ENCODE measurements around the gene DCXR.

The DCXR gene

DNA sequence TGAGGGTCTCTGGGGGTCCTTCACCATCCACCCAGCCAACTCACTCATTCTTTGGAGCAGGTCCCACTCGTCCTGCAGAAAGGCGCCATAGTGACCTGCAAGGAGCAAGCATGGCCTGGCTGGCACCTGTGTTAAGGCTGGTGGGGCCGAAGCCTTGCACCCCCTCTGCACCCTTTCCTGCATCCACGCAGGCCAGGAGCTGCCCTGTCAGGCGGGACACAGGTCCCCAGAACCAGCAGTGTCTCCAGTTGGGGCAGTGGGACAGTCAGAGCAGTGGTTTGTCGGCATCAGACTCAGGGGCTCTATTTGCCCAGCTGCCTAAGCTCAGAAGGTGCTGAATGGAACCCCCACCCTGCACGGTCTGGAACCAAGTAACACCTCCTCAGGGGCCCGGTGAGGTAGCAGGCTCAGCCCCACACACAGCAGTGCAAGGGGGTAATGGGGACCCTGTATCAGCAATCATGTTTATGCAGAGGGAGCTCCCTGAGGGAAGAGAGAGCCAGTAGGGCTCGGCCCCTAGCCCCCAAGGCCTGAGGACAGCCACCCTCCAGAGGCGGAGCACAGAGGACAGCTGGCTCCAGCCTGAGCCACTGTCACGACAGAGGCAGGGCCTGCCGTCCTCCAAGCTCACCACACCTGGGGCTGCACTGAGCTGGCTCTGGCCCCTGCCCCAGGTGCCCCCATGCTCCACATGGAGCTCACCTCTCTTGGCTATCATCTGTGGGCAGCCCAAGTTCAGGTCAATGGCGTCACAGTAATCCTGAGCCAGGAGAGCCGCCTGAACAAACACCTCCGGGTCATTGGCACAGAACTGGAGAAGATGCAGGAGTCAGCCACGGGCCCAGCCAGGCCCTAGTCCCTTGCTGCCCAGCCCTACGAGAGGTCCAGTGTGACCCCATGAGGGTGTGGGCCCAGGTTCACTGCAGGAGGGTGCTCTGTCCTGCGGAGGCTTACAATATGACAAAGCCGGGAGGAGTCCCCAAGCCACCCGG, 26.2 kb upstream of the DCXR start:
- no peak for DNase-seq
- TF ChIP-seq POLR2A (IDR thresholded peaks at IDR 0.05; ENCODE audit: low read length) (no peak), GATA1 (IDR thresholded peaks at IDR 0.05; ENCODE audit: low read depth, low read length) (no peak)

GRCh38 chr17:82062984-82063368, 25.5 kb upstream of the DCXR start:
- TF ChIP-seq GATA1 (IDR thresholded peaks at IDR 0.05; ENCODE audit: low read depth, low read length) (no peak), POLR2A (IDR thresholded peaks at IDR 0.05; ENCODE audit: low read length) (no peak)
- no peak for DNase-seq

- DNase-seq = no peak
- no peak for TF ChIP-seq POLR2A (IDR thresholded peaks at IDR 0.05; ENCODE audit: low read length)
- TF ChIP-seq GATA1 (IDR thresholded peaks at IDR 0.05; ENCODE audit: low read depth, low read length) = no peak
These were observed 24.8 kb upstream of the DCXR start for GRCh38 chr17:82062076-82062983.

- DNase-seq = no peak
- no peak for TF ChIP-seq POLR2A (IDR thresholded peaks at IDR 0.05; ENCODE audit: low read length)
These were observed 23.8 kb upstream of the DCXR start for GRCh38 chr17:82061047-82061925.

DNA sequence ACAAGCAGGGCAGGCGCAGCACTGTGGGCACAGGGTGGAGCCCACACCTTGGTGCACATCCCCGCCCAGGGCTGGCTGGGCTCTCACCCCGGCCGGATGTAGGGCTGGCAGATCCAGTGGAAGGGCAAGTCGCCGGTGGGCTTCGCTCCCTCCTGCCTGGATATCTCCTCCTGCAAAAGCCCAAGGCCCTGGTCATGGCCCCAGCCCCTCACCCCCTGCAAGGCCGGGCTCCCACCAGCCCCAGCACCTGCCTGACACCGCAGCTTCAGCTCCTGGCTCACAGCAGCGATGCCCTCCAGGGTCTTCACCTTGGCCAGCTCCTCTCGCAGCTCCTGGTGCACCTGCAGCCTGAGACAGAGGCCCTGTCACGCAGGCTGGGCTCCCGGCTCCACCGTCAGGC, 23.1 kb upstream of the DCXR start:
- TF ChIP-seq POLR2A (IDR thresholded peaks at IDR 0.05; ENCODE audit: low read length) (no peak), GATA1 (IDR thresholded peaks at IDR 0.05; ENCODE audit: low read depth, low read length) (no peak)
- no peak for DNase-seq

DNA sequence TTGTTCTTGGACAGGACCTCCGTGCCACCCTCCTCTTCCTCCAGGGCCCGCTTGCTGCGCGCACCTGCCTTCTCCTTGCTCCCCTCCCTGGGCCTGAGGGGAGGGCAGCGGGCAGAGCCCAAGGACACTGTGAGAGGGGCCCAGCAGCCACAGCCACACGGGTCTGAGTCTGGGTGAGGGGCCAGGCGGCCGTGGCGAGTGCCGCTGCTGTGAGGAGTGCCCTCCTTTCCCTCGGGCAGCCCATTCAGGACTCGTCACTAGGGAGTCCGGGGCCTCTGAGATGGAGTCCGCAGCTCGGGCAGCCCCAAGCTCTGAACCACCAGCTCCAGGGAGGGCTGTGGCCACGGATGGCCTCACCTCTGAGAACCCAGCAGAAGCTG, 22.5 kb upstream of the DCXR start:
- no peak for DNase-seq
- TF ChIP-seq POLR2A (IDR thresholded peaks at IDR 0.05; ENCODE audit: low read length) = no peak
- TF ChIP-seq GATA1 (IDR thresholded peaks at IDR 0.05; ENCODE audit: low read depth, low read length) = no peak

DNA sequence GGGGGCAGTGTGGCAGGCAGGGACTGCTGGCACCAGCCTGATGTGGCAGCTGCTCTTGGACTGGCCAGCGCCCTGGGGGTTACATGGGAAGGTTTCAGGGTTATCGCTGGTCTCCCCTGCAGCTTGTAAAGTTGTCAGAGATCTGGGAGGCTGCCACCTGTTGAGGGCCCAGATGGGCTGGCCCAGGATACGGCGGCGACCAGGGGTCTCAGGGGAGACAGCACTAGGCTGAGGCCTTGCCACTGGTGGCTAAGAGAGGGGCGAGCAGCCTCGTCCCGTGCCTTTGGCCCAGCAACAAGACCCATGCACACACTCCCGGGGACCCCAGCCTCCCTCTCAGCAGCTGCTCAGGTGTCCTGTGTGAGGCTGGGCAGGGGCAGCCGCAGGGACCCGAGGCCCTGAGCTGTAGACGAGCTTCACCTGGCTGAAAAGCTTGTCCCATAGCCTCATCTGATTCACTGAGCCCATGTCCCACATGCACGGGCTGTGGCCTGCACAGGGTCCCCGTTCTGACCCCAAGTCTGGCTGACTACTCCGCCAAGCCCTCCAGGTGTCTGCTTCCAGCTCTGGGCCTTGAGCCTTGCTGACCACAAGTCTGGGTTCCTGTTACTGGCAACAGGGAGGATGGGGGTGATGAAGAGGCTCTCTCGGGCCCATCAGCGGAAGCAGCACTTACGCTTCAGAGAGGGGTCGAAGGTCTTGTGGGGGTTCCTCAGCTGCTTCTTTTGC, 21.9 kb upstream of the DCXR start:
- TF ChIP-seq GATA1 (IDR thresholded peaks at IDR 0.05; ENCODE audit: low read depth, low read length) = no peak
- TF ChIP-seq POLR2A (IDR thresholded peaks at IDR 0.05; ENCODE audit: low read length) = no peak
- no peak for DNase-seq

- no peak for DNase-seq
- TF ChIP-seq POLR2A (IDR thresholded peaks at IDR 0.05; ENCODE audit: low read length) (no peak), GATA1 (IDR thresholded peaks at IDR 0.05; ENCODE audit: low read depth, low read length) (no peak)
These were observed 21.4 kb upstream of the DCXR start for GRCh38 chr17:82058855-82059249.

- DNase-seq = no peak
These were observed 20.8 kb upstream of the DCXR start for GRCh38 chr17:82058230-82058854.

DNA sequence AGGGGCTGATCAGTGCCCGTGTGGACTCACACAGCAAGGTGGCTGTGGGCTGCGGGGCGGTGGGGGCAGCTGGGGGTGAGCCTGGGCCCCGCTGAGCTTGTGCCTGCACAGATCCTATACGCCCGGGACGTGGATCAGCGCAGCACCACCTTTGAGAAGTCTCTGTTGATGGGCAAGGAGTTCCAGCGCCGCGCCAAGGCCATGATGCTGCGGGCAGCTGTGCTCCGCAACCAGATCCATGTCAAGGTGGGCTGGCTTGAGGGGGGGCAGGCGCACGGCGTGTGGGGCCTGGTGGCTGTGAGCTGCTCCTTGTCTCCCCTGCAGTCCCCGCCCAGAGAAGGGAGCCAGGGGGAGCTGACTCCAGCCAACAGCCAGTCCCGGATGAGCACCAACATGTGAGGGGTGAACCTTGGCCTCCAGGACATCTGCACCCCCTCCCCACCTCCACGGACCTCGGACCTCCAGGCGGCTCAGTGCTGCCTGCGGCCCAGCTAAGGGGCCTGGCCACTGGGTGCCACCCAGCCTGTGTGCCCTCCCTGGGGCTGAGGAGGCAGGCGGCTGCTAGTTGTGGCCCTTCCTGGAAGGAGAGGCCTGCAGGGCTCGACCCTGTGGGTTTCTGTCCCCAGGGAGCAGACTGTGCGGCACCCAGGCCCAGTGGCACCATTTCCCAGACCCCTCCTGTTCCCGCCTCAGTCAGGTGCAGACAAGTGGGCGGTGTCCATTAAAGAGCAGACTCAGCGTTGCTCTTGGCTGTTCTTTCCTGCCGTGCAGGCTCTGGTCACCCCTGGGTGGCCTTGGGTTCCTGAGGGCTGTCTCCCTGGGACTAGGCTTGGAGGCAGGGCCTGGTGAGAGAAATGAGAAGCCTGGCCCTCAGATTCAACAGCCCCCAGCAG, 19.5 kb upstream of the DCXR start:
- TF ChIP-seq POLR2A (IDR thresholded peaks at IDR 0.05; ENCODE audit: low read length) (no peak), GATA1 (IDR thresholded peaks at IDR 0.05; ENCODE audit: low read depth, low read length) (no peak)
- DNase-seq = no peak

More at GRCh38 chr17:82058230-82058854, 20.8 kb upstream of the DCXR start:
- TF ChIP-seq POLR2A (IDR thresholded peaks at IDR 0.05; ENCODE audit: low read length) = no peak
- TF ChIP-seq GATA1 (IDR thresholded peaks at IDR 0.05; ENCODE audit: low read depth, low read length) = no peak

DNA sequence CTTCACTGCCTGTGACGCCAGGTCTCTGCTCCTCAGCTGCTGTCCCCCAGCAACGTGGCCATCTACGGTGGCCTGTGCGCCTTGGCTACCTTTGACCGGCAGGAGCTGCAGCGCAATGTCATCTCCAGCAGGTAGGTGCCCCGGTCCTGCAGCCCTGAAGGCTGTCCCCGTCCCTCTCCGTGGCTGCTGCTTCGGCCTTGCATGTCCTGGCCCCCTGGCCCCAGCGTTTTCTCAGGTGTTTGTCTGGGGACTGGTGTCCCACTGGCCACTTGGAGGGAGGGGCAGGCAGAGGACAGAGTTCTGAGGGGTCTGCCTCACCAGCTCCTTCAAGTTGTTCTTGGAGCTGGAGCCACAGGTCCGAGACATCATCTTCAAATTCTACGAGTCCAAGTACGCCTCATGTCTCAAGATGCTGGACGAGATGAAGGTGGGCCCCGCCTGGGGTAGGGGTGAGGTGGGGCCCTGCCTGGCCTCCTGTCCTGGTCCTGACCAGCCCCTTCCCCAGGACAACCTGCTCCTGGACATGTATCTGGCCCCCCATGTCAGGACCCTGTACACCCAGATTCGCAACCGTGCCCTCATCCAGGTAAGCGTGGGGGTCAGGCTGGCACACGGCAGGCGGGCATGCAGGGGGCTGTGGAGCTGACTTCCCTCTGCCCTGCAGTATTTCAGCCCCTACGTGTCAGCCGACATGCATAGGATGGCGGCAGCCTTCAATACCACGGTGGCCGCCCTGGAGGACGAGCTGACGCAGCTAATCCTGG, 18.6 kb upstream of the DCXR start:
- TF ChIP-seq GATA1 (IDR thresholded peaks at IDR 0.05; ENCODE audit: low read depth, low read length) (no peak), POLR2A (IDR thresholded peaks at IDR 0.05; ENCODE audit: low read length) (no peak)
- no peak for DNase-seq
